NOMO-1 treated with dmso at 0.1 percent for 144 hours (cell line): ENCODE data around the gene PXK.
A peak's percentile ranks its signal among the peaks of the same experiment; 100 is the strongest.

Experiments
- DNase-seq: peaks from one replicate; lab custom pipeline; 2025; ENCODE audit not compliant: unreplicated experiment; lab: John Stamatoyannopoulos, UW

The PXK gene

DNA sequence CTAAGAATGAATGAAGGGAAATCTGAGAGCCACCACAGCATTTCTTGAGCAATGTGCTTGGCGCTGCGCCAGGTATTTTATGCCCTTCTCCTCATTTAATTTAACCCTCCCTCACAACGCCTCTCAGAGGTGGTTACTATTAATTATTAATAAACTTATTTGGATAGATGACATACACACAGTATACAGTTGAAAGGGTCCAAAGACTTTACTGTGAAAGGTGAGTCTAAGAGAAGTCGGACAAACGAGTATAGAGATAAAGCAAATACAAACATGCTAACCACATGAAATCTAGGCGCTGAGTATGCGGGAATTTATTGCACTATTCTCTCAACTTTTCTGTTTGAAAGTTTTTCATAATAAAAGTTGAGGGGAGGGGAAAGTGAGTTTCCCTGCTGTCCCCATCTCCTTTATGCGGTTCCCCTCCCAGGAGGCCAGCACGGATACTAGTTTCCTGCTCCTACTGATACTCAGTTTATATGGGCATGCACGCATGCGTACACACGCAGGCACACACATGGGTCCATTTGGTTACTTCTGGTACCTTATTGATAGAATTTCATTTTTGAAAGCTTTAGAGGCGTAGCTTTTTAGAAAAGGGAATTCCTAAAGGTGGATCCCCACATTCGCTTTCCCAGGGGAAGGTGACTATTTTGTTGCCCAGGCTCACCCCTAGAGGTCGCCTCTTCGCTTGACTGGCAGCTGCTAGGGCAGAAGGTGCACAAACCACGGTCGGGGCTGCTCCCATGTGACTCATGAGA, 130.7 kb downstream of the PXK start:
- peak; percentile 73 for DNase-seq

DNA sequence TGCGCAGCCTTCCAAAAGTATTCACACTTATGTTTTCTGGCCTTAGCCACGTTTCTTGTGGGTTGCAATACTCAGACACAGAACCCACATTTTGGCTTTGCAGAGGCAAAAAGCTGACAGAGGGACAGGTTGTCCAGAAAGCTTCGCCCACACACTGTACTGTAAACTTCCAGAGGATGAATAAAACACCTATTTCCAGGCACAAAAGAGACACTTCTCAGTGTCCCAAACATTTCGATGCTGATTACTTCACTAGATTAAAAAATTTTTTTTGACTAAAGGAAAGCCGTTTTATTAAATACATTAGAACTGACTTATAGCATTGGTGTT, 131.2 kb downstream of the PXK start:
- DNase-seq: no peak

DNA sequence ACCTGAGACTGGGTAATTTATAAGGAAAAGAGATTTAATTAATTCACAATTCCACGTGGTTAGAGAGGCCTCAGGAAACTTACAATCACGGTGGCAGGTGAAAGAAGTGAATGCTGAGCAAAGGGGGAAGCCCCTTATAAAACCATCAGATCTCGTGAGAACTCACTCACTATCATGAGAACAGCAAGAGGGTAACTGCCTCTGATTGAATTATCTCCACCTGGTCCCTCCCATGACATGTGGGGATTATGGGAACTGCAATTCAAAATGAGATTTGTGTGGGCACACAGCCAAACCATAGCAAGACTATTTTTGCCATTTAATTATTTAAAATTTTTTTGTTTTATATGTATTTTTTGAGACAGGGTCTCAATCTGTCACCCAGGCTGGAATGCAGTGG, 132.2 kb downstream of the PXK start:
- DNase-seq: no peak

DNA sequence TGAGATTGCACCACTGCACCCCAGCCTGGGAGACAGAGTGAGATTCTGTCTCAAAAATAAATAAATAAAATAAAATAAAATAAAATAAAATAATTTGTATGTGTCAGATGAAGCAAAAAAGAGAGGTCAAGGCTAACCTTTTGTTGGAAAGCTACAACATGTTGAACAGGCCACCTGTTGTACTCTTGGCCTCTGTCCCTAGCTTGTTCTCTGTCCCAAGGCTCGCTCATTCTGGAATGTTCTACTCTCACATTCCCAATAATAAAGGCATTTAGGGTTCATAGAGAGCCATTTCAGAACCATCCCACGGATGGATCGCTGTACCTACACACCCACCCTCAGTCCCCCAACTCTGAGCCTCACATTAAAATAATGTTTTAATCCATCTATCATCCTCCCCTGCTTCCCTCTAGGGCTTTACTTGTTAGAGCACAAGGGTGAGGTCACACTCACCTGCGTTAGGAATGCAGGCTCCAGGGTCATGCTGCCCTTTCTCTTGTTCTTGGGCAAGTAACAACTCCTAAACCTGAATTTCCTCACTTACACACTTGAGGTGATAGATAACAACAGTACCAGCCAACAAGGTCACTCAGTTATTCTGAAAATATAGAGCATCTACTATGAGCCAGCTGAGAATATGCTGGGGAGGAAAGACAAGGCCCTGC, 134.3 kb downstream of the PXK start:
- DNase-seq: no peak

DNA sequence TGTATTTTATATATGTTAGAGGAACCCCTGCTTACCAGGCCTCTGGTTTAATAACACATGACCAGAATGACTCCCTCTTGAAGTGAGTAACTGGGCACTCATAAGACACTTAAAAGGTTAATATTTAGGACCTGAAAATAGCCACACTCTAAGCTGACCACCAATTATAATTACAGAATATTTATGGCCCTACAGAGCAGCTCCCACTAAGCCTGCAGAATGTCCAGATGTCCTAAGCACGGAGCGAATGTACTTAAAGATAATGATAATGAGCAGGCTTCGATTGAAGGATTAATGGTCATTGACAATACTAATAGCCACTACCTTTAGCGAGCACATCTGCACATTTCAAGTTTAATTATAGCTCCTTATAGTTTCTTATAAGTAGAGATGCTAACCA, 136.4 kb downstream of the PXK start:
- no peak for DNase-seq

DNA sequence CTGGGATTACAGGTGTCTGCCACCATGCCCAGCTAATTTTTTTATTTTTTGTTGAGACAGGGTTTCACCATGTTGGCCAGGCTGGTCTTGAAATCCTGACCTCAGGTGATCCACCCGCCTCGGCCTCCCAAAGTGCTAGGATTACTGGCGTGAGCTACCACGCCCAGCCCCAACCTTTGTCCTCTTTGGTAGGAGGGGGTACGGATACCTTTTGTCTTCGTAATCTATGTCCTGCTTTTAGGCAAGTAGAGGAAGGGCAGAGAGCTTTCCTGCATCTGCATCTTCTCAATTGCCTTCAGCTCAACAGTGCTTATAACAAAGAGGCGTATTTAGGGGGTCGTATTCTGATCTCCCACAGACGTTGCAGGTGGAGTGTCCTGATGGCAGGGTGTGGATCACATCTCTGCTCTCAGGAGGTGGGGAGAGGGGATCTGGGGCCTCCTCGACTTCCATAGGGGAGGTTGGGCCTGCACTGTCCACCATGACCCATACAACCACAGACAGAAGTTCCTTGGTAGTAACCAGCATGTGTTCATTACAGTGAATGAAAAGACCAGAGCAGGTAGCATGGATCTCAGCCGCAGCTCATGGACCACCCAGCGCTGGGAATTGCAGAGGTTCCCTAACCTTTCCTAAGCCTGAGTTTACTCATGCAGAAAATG, 137.8 kb downstream of the PXK start:
- DNase-seq: no peak

DNA sequence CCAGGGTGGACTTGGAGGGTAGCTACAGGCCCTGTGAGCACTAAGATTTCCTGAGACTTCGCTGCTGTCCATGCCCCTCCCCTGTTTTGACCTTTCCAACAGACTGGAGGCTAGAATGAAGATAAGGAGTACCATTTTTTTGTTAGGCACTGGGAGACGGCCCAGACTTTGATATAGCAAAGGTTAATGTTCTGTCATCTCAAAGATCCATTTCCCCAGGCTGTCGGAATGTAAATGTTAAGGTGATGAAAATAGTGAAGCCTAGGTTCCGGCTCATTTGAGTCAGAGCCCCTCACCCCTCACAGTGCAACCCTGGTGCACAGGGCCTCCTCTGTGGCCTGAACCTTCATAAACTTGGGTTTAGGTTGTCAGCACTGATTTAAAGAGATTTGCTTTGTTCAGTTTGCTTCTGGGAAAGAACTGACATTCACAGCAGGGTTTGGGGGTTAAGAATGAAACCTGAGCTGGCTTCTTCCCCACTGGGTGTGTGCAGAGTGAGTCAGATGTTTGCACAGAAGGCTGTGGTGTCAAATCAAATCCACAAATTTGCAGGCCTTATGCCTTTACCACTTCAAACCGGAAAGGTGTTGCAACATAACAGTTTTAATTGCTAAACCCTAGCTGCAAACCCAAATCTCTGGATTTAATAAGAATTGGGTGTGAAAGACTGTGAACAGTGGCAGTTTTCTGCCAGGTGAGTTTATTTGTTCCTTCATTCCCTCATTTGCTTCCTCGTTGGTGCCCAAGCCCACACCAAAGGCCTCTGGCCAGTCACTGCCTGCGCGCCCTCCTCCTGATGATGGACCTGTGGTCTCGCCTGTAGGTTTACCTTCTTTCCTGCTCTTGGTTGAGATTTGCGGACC, 138.6 kb downstream of the PXK start:
- DNase-seq: peak; percentile 94

DNA sequence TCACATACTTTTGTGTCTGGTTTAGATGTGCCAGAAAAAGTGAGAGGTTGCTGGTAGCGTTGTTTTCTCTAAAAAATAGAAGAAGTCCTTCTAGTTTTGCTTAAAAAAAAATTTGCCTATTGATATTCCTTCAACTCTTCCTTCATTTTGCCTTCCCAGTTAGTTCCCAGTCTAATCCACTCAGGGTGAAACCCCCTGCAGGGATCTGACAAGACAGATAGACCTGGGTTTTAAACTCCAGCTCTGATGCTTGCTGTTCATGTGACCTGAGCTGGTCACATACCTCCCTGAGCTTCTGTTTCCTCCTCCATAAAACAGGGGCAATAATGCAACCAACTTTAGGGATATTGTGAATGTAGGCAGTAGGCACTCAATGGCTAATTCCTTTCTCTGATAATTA, 140.6 kb downstream of the PXK start:
- DNase-seq: no peak

DNA sequence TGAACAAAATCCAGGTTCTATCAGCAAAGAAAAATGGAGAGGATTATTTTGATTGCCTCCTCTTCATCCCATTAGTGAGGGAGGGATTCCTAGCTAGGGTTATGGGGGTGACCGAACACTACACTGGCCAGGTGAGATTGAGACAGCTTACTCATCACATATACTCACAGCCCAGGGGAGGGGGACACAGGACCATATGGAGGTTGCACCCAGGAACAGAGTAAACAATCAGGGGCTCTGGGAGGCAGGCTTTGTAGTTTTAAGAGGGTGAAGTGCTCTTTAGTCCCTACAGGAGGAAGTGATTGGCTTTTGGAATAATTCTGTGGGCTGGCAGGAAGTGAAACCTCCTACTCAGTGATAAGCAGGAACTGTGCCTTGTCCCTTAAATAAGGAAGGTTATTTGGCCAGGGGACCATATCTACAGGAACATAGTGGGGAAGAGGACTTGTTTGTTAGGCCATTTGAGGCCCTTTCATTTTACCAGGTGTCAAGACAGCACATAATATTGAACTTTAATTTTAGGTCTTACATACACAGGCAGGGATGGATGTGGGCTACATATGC, 141.7 kb downstream of the PXK start:
- peak; percentile 73 for DNase-seq

DNA sequence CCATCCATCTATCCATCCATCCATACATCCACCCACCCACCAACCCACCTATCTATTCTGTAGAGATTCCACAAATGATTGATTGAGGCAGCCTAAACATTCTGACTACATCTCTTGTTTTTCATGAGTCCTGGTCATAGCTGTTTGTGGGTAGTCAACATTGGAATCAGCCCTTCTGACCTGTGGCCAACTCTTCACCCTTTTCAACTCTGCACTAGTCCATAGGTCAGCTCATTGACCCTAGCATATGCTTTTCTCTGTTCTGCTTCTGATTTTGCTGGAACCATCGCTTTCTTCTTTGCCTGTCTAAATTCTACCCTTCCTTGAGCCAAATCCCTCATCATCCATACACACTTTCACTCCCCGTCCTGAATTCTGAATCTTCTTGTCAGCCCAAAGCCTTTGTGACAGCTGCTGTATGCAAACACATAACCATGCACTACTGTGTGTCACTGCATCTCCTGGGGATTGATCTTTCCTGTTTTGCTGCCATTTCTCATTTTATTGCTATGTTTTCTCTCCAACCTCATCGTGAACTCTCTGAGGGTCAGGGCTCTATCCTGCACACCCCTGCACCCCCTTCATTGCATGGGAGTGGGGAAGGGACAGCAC, 142.4 kb downstream of the PXK start:
- DNase-seq: no peak
